Measurements from ENCODE around the gene CTSC. TPM values are rescaled to one million over a fixed set of nuclear protein-coding genes. Genes with fewer than 3 reads are reported as not detected.

CTSC gene
- total RNA-seq, 1 donor from 2014 or later: 164 TPM

GRCh38 chr11:88293931-88294330, 43.6 kb downstream of the CTSC start:
- Histone ChIP-seq H3K27ac (no peak overlapping the region), H3K9me3 (no peaks in the 10 kb centered on the region), H3K4me3 (no peak overlapping the region), H3K27me3 (no peaks in the 10 kb centered on the region), H3K4me1 (peaks cover 0 to 5% of the 10 kb centered on the region in 2 donors), H3K36me3 (no peaks in the 10 kb centered on the region)
- no peak for TF ChIP-seq CTCF (IDR thresholded peaks at IDR 0.05)
- no peak for DNase-seq (ENCODE audit: low spot score in 2 of 2)
- intact Hi-C loops (cut with DNase I): no loop called here

- Histone ChIP-seq H3K4me1 (peaks cover 0 to 5% of the 10 kb centered on the region in 2 donors), H3K9me3 (no peaks in the 10 kb centered on the region), H3K4me3 (no peak overlapping the region), H3K36me3 (no peaks in the 10 kb centered on the region), H3K27ac (no peak overlapping the region), H3K27me3 (no peaks in the 10 kb centered on the region)
- no peak for DNase-seq (ENCODE audit: low spot score in 2 of 2)
- intact Hi-C loops (cut with DNase I): no loop called here
- no peak for TF ChIP-seq CTCF (IDR thresholded peaks at IDR 0.05)
Measured at GRCh38 chr11:88292171-88292843, 45.2 kb downstream of the CTSC start.

- H3K27me3 ChIP-seq: no peaks in the 10 kb centered on the region
- peaks cover 0 to 19% of the 10 kb centered on the region in 2 donors for H3K4me1 ChIP-seq
- intact Hi-C loops (cut with DNase I): no loop called here
- no peak for TF ChIP-seq CTCF (IDR thresholded peaks at IDR 0.05)
- no peaks in the 10 kb centered on the region for H3K36me3 ChIP-seq
- no peak overlapping the region for H3K27ac ChIP-seq
- no peak overlapping the region for H3K4me3 ChIP-seq
- H3K9me3 ChIP-seq: no peaks in the 10 kb centered on the region
- no peak for DNase-seq (ENCODE audit: low spot score in 2 of 2)
Measured at GRCh38 chr11:88288560-88288959, 49.0 kb downstream of the CTSC start.

GRCh38 chr11:88284336-88285050, 53.0 kb downstream of the CTSC start:
- H3K9me3 ChIP-seq: no peaks in the 10 kb centered on the region
- no peaks in the 10 kb centered on the region for H3K36me3 ChIP-seq
- H3K27me3 ChIP-seq: no peaks in the 10 kb centered on the region
- TF ChIP-seq CTCF (IDR thresholded peaks at IDR 0.05): no peak
- no peak for DNase-seq (ENCODE audit: low spot score in 2 of 2)
- H3K4me3 ChIP-seq: no peak overlapping the region
- intact Hi-C loops (cut with DNase I): loop anchor here (5.0 kb wide), 1 partner anchor 53 kb away; the partner anchor contains the start of gene CTSC
- peaks cover 4 to 30% of the 10 kb centered on the region in 2 donors for H3K4me1 ChIP-seq
- no peak overlapping the region for H3K27ac ChIP-seq

- Histone ChIP-seq H3K4me3 (no peak overlapping the region), H3K36me3 (no peaks in the 10 kb centered on the region), H3K27ac (no peak overlapping the region), H3K9me3 (no peaks in the 10 kb centered on the region), H3K4me1 (peaks cover 4 to 30% of the 10 kb centered on the region in 2 donors), H3K27me3 (no peaks in the 10 kb centered on the region)
- DNase-seq (ENCODE audit: low spot score in 2 of 2): no peak
- TF ChIP-seq CTCF (IDR thresholded peaks at IDR 0.05): no peak
- intact Hi-C loops (cut with DNase I): loop anchor here (5.0 kb wide), 1 partner anchor 54 kb away; the partner anchor contains the start of gene CTSC
Measured at GRCh38 chr11:88282747-88283515, 54.6 kb downstream of the CTSC start.

All from ascending aorta (tissue), 2 donors.